ENCODE results near the gene CTDSPL. TPM values are rescaled to one million over a fixed set of nuclear protein-coding genes. Genes with fewer than 3 reads are reported as not detected.
A peak's percentile ranks its signal among the peaks of the same experiment; 100 is the strongest.

Gene CTDSPL
- total RNA-seq, 1 donor from 2014 or later = 43.0 TPM

GRCh38 chr3:37957539-37957936 is 95.9 kb downstream of the CTDSPL start:
- Mint-ChIP-seq H3K9me3 (no peaks in the 10 kb centered on the region), H3K36me3 (peaks cover 7% of the 10 kb centered on the region), H3K27me3 (ENCODE audit: insufficient read depth, low read depth) (no peaks in the 10 kb centered on the region), H3K27ac (no peak overlapping the region), H3K4me1 (peaks cover 24% of the 10 kb centered on the region), H3K4me3 (no peak overlapping the region)
- no peak for DNase-seq (ENCODE audit: low spot score)
- TF ChIP-seq EZH2phosphoT487 (IDR thresholded peaks at IDR 0.05) (no peak), EZH2 (IDR thresholded peaks at IDR 0.05) (no peak)
- H3K27me3 ChIP-seq = no peaks in the 10 kb centered on the region
- peaks cover 17% of the 10 kb centered on the region for H3F3A ChIP-seq (ENCODE audit: low read depth)
- no peaks in the 10 kb centered on the region for H3K36me3 ChIP-seq
- peaks cover 27% of the 10 kb centered on the region for H3K4me1 ChIP-seq
- no peak overlapping the region for H3K27ac ChIP-seq
- H3K9ac ChIP-seq = no peak overlapping the region
- peaks cover 11% of the 10 kb centered on the region for H4K20me1 ChIP-seq (ENCODE audit: low read depth)
- H3K4me2 ChIP-seq = no peak overlapping the region
- no peaks in the 10 kb centered on the region for H3K9me3 ChIP-seq (ENCODE audit: low read depth)
- no peaks in the 10 kb centered on the region for H3K79me2 ChIP-seq (ENCODE audit: low read depth)
- no peak overlapping the region for H3K4me3 ChIP-seq
- H2AFZ ChIP-seq (replicated peaks) = no peak overlapping the region

DNA sequence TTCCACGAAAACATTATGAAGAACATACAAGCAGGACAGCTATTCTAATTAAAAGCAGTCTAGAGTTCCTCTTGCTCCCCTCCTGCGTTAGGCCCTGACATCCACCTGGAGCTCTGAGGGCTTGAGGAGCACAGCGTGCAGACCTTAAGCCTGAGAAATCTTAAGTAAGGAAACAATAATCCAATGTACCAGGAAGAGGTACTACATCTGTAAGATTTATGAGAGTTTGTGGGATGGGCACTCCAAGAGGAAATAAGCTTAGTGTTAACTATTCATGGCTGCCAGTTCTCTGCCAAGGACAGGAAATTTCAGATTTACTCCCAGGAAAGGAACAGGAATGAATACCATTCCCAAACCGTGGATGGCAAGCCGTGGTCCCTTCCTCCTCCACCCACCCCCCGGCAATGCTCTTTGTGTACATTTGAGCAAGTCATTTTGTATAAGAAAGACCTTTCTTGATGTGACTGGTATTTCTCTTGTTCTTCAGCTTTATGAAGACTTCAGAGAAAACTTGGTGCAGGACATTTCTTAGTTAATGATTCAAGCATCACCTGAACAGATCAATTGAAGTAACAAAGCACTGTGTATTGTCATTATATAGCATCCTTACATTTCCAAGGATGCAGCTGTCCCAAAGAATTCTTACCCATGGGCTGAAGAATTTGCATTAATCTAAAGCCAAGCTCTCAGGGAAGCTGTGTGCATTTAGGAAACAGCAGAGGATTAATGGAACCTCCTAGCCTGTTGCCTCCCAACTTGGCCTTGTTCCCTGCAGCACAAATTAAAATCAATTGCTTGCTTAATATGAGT is 100.1 kb downstream of the CTDSPL start:
- Histone ChIP-seq H3K9ac (no peak overlapping the region), H3K4me3 (no peak overlapping the region), H3K27me3 (no peaks in the 10 kb centered on the region), H3K36me3 (no peaks in the 10 kb centered on the region), H3K27ac (no peak overlapping the region), H3K9me3 (ENCODE audit: low read depth) (no peaks in the 10 kb centered on the region), H3K79me2 (ENCODE audit: low read depth) (no peaks in the 10 kb centered on the region), H3F3A (ENCODE audit: low read depth) (peaks cover 9% of the 10 kb centered on the region), H3K4me1 (peaks cover 24% of the 10 kb centered on the region), H3K4me2 (no peak overlapping the region), H2AFZ (replicated peaks) (no peak overlapping the region), H4K20me1 (ENCODE audit: low read depth) (peaks cover 11% of the 10 kb centered on the region)
- H3K36me3 Mint-ChIP-seq = peaks cover 4% of the 10 kb centered on the region
- peaks cover 21% of the 10 kb centered on the region for H3K4me1 Mint-ChIP-seq
- TF ChIP-seq EZH2phosphoT487 (IDR thresholded peaks at IDR 0.05) (no peak), EZH2 (IDR thresholded peaks at IDR 0.05) (no peak), CTCF (IDR thresholded peaks at IDR 0.05) (no peak)
- DNase-seq (ENCODE audit: low spot score) = no peak
- H3K27ac Mint-ChIP-seq = no peak overlapping the region
- no peak overlapping the region for H3K4me3 Mint-ChIP-seq
- no peaks in the 10 kb centered on the region for H3K27me3 Mint-ChIP-seq (ENCODE audit: insufficient read depth, low read depth)
- H3K9me3 Mint-ChIP-seq = no peaks in the 10 kb centered on the region

DNA sequence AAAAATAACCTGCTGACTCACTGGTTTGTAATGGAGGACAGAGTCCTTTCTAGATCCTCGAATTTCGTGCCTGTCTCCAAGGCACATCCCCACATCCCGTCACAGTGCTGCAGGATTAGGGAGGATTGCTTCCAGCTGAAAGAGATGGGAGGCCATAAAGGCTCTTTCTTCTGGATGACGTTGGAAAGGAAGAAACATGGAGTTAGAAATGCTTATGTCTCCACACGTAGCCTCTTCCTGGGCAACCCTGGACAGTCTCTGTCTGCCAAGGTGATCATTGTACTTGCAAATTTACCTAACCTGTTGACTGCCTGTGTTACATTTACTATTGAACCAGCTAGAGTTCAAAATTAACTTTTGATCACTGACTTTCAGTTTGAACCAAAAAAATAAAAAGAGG is 101.3 kb downstream of the CTDSPL start:
- DNase-seq (ENCODE audit: low spot score) = peak; percentile 33
- no peaks in the 10 kb centered on the region for H3K27me3 ChIP-seq
- Mint-ChIP-seq H3K4me3 (no peak overlapping the region), H3K27me3 (ENCODE audit: insufficient read depth, low read depth) (no peaks in the 10 kb centered on the region), H3K36me3 (peaks cover 4% of the 10 kb centered on the region), H3K9me3 (no peaks in the 10 kb centered on the region), H3K4me1 (peaks cover 18% of the 10 kb centered on the region), H3K27ac (no peak overlapping the region)
- no peak overlapping the region for H3K4me2 ChIP-seq
- no peak overlapping the region for H3K27ac ChIP-seq
- no peak overlapping the region for H3K9ac ChIP-seq
- peaks cover 9% of the 10 kb centered on the region for H3F3A ChIP-seq (ENCODE audit: low read depth)
- H2AFZ ChIP-seq (replicated peaks) = no peak overlapping the region
- no peaks in the 10 kb centered on the region for H3K79me2 ChIP-seq (ENCODE audit: low read depth)
- H4K20me1 ChIP-seq (ENCODE audit: low read depth) = peaks cover 17% of the 10 kb centered on the region
- H3K4me3 ChIP-seq = no peak overlapping the region
- H3K9me3 ChIP-seq (ENCODE audit: low read depth) = no peaks in the 10 kb centered on the region
- TF ChIP-seq EZH2phosphoT487 (IDR thresholded peaks at IDR 0.05) = no peak
- no peak for TF ChIP-seq EZH2 (IDR thresholded peaks at IDR 0.05)
- no peak for TF ChIP-seq CTCF (IDR thresholded peaks at IDR 0.05)
- peaks cover 4% of the 10 kb centered on the region for H3K36me3 ChIP-seq
- peaks cover 20% of the 10 kb centered on the region for H3K4me1 ChIP-seq

GRCh38 chr3:37963635-37964034 is 102.0 kb downstream of the CTDSPL start:
- Histone ChIP-seq H3K27me3 (no peaks in the 10 kb centered on the region), H3F3A (ENCODE audit: low read depth) (peaks cover 9% of the 10 kb centered on the region), H3K4me3 (no peak overlapping the region), H3K9ac (no peak overlapping the region), H3K79me2 (ENCODE audit: low read depth) (no peaks in the 10 kb centered on the region), H2AFZ (replicated peaks) (no peak overlapping the region), H3K36me3 (peaks cover 5% of the 10 kb centered on the region), H3K4me1 (peaks cover 20% of the 10 kb centered on the region), H3K4me2 (no peak overlapping the region), H3K9me3 (ENCODE audit: low read depth) (no peaks in the 10 kb centered on the region), H4K20me1 (ENCODE audit: low read depth) (peaks cover 17% of the 10 kb centered on the region), H3K27ac (no peak overlapping the region)
- Mint-ChIP-seq H3K4me1 (peaks cover 18% of the 10 kb centered on the region), H3K27ac (no peak overlapping the region), H3K9me3 (no peaks in the 10 kb centered on the region), H3K4me3 (no peak overlapping the region), H3K36me3 (peaks cover 8% of the 10 kb centered on the region), H3K27me3 (ENCODE audit: insufficient read depth, low read depth) (no peaks in the 10 kb centered on the region)
- TF ChIP-seq EZH2phosphoT487 (IDR thresholded peaks at IDR 0.05) = no peak
- TF ChIP-seq EZH2 (IDR thresholded peaks at IDR 0.05) = no peak
- no peak for TF ChIP-seq CTCF (IDR thresholded peaks at IDR 0.05)
- no peak for DNase-seq (ENCODE audit: low spot score)

Data from neural progenitor cell (in vitro differentiated cells).